ENCODE results near the gene HCFC2. TPM values are rescaled to one million over a fixed set of nuclear protein-coding genes. Genes with fewer than 3 reads are reported as not detected.
A peak's percentile ranks its signal among the peaks of the same experiment; 100 is the strongest.

Gene HCFC2
- total RNA-seq, 2 experiments from 2014 or later = 11.2 to 15.1 TPM

DNA sequence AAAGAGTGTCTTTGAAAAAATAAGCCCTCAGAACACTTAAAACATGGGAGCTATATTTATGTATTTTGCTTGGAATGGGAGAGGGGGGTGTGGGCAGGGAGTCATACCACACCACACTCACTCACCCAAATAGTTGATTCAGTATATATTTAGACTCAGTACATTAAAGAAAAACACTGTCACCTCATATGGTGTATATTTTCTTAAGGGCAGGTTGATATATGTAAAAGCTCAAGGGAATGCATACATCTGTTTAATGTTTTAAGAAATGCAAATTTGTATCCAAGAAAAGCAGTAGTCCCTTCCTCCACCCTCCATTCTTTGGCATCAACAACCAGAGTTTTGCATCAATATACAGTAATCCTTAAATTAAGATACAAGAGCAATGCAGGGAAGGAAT, 72.2 kb downstream of the HCFC2 start:
- intact Hi-C loops (cut with DNase I, micrococcal nuclease) = loop anchor here (2.0 to 5.0 kb wide), 4 partner anchors 72 to 209 kb away; partner anchors contain the start of genes EID3 (in 1 of the 2), HCFC2 (in 1 of the 2) and TXNRD1 (in 1 of the 2)
- Mint-ChIP-seq H3K27me3 (no peaks in the 10 kb centered on the region), H3K9me3 (no peaks in the 10 kb centered on the region), H3K27ac (peak overlapping the region; percentile 80), H3K4me1 (ENCODE audit: low read depth) (peaks cover 8% of the 10 kb centered on the region), H3K36me3 (ENCODE audit: low read depth) (peaks cover 12% of the 10 kb centered on the region), H3K4me3 (peak overlapping the region; percentile 93)
- Histone ChIP-seq H3K4me1 (ENCODE audit: insufficient read depth, low read length) (peaks cover 18% of the 10 kb centered on the region), H3K4me3 (ENCODE audit: low read length) (peak overlapping the region; percentile 63), H3K36me3 (ENCODE audit: insufficient read depth, low read length) (peaks cover 34% of the 10 kb centered on the region), H3K27ac (ENCODE audit: low read depth in 1 of 2, low read length in 2 of 2) (no peak overlapping the region), H3K27me3 (ENCODE audit: control insufficient read depth in 1 of 2, insufficient read depth in 2 of 2, low read length in 2 of 2) (no peaks in the 10 kb centered on the region), H3K9me3 (ENCODE audit: control insufficient read depth in 1 of 2, insufficient read depth in 1 of 2, low read length in 2 of 2) (no peaks in the 10 kb centered on the region)
- TF ChIP-seq, protein P1, sequence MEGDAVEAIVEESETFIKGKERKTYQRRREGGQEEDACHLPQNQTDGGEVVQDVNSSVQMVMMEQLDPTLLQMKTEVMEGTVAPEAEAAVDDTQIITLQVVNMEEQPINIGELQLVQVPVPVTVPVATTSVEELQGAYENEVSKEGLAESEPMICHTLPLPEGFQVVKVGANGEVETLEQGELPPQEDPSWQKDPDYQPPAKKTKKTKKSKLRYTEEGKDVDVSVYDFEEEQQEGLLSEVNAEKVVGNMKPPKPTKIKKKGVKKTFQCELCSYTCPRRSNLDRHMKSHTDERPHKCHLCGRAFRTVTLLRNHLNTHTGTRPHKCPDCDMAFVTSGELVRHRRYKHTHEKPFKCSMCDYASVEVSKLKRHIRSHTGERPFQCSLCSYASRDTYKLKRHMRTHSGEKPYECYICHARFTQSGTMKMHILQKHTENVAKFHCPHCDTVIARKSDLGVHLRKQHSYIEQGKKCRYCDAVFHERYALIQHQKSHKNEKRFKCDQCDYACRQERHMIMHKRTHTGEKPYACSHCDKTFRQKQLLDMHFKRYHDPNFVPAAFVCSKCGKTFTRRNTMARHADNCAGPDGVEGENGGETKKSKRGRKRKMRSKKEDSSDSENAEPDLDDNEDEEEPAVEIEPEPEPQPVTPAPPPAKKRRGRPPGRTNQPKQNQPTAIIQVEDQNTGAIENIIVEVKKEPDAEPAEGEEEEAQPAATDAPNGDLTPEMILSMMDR (IDR thresholded peaks at IDR 0.05) = no peak
- DNase-seq (peak in 1 of 14 experiments; percentile 6), ATAC-seq (ENCODE audit: poor library complexity) (no peak)
- CTCF ChIA-PET = no interaction called here
- POLR2A ChIA-PET = interaction anchor here (0.9 to 3.7 kb wide), 8 partner anchors 9 to 1099 kb away, joined by 3 to 52 read pairs (median 10); partner anchors contain the start of genes APPL2, HCFC2, HSP90B1 and TDG

DNA sequence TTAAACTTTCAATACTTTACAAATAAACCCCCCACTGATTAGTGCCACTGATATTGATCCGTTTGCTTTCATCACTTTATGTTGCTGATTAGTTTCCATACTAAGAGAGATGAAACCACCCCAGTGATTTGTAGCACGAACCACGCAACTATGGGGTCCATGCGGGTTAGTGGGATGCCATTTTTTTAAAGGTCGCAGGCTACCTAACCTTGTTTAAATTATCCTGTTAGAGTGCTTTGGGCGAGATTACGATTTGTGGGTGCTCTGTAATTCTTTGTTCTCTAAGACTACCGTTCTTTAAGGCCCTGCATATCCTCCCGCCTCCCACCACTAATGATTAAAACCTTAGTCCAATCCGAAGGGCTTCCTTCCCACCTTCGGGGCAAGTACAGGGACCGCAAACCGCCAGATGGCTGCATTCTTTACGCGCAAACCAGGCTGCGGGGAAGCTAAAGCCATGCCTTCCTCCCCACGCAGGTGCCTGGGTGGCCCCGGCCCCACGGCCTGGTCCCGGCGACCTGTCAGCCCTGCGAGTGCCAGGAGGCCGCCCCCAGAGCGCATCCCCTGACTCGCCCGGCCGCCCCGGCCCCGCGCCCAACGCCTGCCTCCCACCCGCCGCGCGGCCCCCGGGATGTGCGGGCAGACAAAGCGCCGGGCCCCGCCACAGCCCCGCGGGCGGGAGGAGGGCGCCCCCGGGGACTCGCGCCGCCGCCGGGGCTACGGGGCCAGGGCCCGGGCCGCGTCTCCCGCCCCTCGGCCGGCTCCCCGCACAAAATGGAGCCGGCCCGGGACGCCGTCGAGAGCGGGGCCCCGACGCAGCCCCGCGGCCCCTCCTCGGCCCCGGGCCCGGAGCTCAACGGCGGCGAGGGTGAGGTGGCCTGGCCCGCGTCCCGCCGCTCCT, 72.9 kb downstream of the HCFC2 start:
- H3K27me3 Mint-ChIP-seq = no peaks in the 10 kb centered on the region
- peak in 13 of 14 experiments; percentile 11 to 77 (median 30) for DNase-seq
- peaks cover 5% of the 10 kb centered on the region for H3K36me3 Mint-ChIP-seq (ENCODE audit: low read depth)
- Histone ChIP-seq H3K36me3 (ENCODE audit: insufficient read depth, low read length) (peaks cover 28% of the 10 kb centered on the region), H3K4me3 (ENCODE audit: low read length) (peak overlapping the region; percentile 63), H3K27ac (ENCODE audit: low read depth in 1 of 2, low read length in 2 of 2) (peak overlapping the region in 1 of 2 donors; percentile 43), H3K4me1 (ENCODE audit: insufficient read depth, low read length) (peaks cover 18% of the 10 kb centered on the region), H3K27me3 (ENCODE audit: control insufficient read depth in 1 of 2, insufficient read depth in 2 of 2, low read length in 2 of 2) (no peaks in the 10 kb centered on the region), H3K9me3 (ENCODE audit: control insufficient read depth in 1 of 2, insufficient read depth in 1 of 2, low read length in 2 of 2) (no peaks in the 10 kb centered on the region)
- ChIA-PET CTCF (interaction anchor here (0.9 kb wide), 1 partner anchor 151 kb away, joined by 3 read pairs; no protein-coding TSS in a partner anchor), POLR2A (interaction anchor here (0.6 to 3.7 kb wide), 24 partner anchors 10 to 1099 kb away, joined by 3 to 52 read pairs (median 6); partner anchors contain the start of genes APPL2, EID3, HCFC2 and HSP90B1)
- H3K4me3 Mint-ChIP-seq = peak overlapping the region; percentile 93
- intact Hi-C loops (cut with DNase I, micrococcal nuclease) = loop anchor here (2.0 to 5.0 kb wide), 4 partner anchors 72 to 210 kb away; partner anchors contain the start of genes EID3 (in 1 of the 2), HCFC2 (in 1 of the 2) and TXNRD1 (in 1 of the 2)
- H3K27ac Mint-ChIP-seq = peak overlapping the region; percentile 80
- ATAC-seq (ENCODE audit: poor library complexity) = peak; percentile 8
- H3K4me1 Mint-ChIP-seq (ENCODE audit: low read depth) = peaks cover 5% of the 10 kb centered on the region
- TF ChIP-seq, protein P1 (IDR thresholded peaks at IDR 0.05) = no peak
- H3K9me3 Mint-ChIP-seq = no peaks in the 10 kb centered on the region

Measured in CD4-positive, alpha-beta T cell (primary cell).